Renal cortical epithelial cell (primary cell): Measurements from ENCODE around the gene ZDHHC11. TPM values are rescaled to one million over a fixed set of nuclear protein-coding genes. Genes with fewer than 3 reads are reported as not detected.
A peak's percentile ranks its signal among the peaks of the same experiment; 100 is the strongest.
"Not testable (repeated sequence)": the region's sequence is repeated elsewhere in the genome, so short reads cannot be mapped to it uniquely, and the experiment has no call there.

Source experiments
- DNase-seq: peaks from one replicate; pipeline ENCODE4 v3.0.0-alpha.2; 2011; ENCODE audit warnings: low read depth
- total RNA-seq: library from RNA; depleted of rRNA; stranded (reverse); fragments of >200 nt; gene quantifications from 2 replicates; pipeline ENCODE4 v1.2.3, GENCODE V29; 2014

Gene ZDHHC11
- total RNA-seq, 1 donor from 2014 or later, result 2.3 TPM

DNA sequence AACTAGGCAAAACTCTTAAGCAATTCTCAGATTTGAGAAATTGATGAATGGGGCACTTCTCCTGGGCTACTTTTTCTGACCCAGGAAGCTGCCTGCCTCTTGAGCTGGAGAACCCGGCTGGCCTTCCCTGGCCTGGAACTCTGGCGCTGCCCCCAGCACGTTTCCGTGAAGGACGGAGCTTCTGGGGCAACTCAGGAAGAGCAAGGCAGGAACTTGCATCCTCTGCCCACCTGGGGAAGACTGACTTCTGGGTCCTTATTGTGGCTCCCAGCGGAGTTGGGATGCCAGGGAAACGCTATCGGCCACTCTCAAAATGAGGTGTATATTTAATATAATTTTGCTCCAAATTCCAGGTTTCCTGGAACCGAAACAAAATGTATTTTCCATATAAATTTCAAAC is 39.4 kb downstream of the ZDHHC11 start:
- DNase-seq, result not testable (repeated sequence)

DNA sequence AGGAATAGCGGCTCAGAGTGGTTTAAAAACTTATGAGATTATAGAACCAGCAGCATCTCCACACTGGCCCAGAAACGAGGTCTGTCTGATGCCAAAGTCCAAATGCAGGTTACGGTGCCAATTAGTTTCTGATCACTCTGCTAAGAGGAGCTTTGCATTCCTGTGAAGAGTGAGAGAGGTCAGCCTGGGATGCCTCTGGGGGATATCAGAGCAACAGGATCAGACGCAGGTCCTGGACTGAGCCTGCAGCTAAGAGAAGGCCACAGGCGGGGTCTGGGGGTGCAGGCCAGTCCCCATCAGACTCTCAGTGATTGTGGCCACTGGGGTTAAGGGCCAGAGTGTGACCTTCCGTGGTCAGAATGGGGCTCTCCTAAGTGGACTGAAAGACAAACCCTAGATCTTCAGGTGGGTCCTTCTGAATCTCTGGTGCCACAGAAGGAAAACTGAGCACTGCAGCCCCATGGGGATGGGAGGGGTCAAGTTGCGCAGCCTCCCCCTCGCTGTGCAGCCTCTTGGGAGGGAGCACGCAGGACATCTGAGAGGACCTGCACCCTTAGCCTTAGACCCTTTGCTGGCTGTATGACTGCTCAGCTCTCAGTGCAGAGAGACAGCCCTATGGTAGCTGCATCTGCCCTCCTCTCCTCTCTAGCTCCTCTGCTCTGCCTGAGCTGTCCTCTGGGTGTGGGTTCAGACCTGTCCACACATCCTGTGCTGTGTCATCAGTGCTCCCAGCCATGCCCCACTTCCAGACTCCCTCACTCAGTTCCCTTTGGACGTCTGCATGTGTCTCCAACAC is 42.9 kb downstream of the ZDHHC11 start:
- DNase-seq, result not testable (repeated sequence)

DNA sequence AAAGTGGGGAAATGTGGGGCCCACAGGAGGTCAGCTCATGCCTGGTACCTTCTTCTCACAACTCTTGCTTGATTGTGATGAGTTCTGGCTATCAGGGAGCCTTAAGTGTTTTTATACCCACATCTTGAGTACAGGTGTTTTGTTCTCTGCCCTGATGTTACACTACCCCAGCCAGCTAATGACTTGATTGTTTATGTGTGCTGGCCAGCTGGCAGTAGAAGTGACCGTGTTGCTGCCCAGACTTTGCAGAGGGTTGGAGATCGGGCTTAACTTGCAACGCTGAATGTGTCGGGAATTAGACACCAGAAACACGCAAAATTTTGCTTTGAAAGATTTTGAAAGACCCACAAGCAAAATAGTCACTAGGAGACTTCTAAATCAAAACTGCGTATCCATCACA is 49.3 kb downstream of the ZDHHC11 start:
- DNase-seq, result no peak

DNA sequence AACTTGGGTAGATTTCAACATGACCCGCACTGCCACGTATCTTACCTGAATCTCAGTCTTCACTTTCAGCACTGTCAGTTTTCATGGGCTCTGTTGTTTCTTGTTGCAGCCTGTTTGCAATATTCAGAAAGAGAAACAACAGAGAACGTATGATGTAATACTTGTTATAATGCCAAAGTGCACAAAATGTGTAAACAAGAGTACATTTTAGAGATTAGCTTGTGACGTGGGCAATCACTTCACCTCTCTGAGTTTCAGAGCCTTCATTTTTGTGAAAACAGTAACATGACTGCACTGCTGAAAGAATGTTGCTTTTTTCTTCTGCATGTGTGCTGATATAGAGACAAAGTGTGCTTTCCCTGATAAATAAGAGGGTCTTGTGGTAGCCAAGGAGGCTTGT is 49.7 kb downstream of the ZDHHC11 start:
- not testable (repeated sequence) for DNase-seq

DNA sequence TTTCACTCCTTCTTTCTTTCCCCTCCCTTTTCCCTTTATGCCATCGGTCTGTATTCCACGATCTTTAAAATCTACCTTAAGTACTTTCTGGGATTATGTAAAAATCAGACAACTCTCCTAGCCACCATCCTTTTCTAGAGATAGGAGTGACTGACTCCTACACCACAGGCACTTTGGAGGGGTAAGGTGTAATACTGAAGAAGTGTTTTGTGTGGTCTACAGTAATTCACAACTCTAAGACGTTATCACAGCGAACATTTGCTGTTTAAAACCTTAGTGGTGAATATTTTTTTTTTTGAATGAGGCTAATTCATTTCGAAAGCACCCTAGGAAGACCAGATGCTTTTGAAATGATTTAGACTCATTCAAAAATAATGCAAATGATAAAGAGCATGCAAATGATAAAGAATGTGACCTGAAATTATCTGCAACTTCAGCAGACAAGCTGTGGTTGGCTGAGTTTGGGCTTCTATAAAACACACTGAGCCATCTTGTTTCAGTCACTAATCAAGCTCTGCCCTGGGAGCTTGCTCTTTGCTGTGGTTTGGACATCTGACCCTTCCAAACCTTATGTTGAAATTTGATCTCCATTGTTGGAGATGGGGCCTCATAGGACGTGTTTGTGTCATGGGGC is 52.2 kb downstream of the ZDHHC11 start:
- DNase-seq, result not testable (repeated sequence)

DNA sequence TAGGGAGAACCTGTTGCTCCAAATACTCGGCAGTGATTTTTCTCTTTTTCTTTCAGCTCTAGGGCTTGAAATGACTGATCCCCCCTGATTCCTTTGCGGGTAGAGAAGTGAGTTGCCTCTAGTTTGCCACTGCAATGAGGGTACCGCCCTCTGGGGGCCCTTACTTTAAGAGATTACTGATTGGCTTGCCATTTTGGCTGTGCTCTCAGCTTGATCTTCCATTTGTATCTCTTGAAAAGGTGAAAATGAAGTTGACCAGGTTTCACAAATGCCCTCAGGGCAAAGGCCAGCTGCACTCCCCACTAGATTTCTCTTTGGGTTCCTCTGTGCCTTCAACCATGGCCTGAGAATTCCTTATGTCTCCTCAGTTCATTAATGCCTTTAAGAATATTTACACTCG is 52.8 kb downstream of the ZDHHC11 start:
- DNase-seq, result not testable (repeated sequence)

DNA sequence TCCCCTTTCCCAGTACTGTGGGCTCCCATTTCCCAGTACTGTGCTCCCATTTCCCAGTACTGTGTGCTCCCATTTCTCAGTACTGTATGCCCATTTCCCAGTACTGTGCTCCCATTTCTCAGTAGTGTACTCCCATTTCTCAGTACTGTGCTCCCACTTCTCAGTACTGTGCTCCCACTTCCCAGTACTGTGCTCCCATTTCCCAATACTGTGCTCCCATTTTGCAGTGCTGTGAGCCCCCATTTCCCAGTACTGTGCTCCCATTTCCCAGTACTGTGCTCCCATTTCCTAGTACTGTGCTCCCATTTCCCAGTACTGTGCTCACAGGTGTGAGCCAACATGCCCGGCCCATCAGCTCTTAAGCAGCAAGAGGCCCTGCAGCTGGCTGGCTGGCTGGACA is 54.9 kb downstream of the ZDHHC11 start:
- DNase-seq, result not testable (repeated sequence)

DNA sequence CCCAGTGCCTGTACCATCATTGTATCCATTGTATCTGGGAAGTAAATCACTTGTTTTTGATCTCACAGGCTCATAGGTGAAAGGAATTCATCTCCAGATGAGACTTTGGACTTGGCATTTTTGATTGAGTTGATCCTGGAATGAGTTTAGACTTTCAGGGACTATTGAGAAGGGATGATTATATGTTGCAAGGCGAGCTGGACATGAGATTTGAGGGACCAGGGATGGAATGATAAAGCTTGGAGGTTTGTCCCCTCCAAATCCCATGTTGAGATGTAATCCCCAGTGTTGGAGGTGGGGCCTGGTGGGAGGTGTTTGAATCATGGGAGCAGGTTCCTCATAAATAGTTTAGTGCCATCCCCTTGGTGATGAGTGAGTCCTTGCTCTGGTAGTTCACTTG is 55.8 kb downstream of the ZDHHC11 start:
- DNase-seq, result not testable (repeated sequence)

DNA sequence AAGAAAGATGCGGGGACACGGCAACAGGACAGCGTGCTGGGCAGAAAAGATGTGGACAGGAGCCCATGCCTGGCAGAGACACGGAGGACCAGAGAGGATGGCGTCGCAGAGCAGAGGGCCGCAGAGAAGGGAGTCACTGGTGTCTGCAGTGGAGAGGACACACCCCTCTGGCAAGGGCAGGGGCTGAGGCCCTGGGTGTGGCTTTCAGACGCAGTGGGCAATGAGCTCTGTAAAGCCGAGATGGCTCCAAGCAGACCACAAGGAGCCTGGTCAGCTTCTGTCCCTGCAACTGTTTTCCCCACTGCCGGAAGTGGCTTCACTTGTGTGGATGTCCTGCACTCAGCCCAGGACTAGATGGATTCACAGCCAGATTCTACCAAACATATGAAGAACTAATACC is 62.1 kb downstream of the ZDHHC11 start:
- not testable (repeated sequence) for DNase-seq

DNA sequence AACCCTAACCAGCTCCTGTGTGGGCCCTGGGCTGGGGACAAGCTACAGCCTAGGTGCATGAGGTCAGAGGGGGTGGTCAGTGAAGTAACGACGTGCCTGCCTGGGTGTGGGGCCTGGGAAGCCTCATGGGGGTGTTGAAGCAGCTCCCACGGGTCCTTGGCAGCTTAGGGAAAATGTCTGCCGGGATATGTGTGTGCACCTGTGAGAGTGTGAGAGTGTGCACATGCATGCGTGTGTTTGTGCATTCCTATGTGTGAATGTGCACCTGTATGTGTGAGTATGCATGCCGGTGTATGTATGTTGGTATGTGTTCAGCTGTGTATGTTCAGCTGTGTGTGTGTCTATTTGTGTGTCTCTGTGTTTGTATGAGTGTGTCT is 62.9 kb downstream of the ZDHHC11 start:
- not testable (repeated sequence) for DNase-seq

DNA sequence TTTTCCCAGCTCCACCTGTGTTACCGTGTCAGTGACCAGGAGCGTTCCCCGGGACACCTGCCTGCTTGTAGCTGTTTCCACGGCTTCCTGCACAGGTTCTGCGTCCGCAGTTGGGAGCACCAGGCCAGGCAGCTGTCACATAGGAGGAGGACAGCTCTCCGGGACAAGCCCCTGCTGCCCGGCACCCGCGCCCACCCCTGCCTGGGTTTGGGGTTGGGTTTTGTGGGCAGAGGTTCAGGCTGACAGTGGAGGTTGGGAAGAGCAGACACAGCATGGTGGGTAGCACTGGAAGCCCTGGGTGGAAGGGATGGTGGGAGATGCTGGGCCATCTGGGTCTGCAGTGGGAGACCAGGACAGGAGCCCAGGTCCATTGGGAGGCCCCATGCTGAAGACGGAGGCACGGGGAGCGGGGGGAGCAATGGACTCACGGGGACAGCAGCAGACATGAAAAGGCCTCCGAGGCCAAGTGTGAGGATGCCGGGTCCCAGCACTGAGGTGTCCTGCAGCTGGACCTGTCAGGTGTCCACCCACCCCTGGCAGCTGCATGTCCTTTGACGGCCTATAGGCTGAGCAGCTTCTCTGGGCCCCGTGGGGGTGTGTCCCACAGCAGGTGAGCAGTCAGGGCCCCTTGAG is 63.4 kb downstream of the ZDHHC11 start:
- not testable (repeated sequence) for DNase-seq

DNA sequence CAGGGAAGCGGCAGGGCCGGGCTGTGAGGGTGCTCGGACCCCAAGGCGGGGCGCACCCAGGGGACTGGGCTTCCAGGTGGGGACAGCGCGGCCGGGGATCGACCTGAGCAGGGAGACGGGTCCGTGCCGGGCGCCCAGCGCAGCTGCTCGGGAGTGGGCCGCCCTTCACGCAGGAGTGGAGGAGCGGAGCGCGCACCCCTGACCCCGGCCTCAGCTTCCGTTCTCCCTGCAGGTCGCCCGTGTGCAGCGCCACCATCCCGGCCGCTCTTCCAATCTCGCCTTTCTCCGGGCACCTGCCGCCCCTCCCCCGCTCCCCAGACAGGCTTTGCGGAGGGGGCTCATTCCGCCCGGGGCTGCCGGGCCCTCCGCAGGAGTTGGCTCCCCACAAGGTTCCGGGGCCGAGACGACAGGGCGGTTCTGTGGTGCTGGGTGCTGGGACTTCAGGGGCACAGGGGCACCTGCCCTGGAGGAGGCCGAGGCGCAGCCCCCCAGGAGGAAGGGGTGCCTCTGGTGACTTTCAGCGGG is 65.5 kb downstream of the ZDHHC11 start:
- DNase-seq, result not testable (repeated sequence)

DNA sequence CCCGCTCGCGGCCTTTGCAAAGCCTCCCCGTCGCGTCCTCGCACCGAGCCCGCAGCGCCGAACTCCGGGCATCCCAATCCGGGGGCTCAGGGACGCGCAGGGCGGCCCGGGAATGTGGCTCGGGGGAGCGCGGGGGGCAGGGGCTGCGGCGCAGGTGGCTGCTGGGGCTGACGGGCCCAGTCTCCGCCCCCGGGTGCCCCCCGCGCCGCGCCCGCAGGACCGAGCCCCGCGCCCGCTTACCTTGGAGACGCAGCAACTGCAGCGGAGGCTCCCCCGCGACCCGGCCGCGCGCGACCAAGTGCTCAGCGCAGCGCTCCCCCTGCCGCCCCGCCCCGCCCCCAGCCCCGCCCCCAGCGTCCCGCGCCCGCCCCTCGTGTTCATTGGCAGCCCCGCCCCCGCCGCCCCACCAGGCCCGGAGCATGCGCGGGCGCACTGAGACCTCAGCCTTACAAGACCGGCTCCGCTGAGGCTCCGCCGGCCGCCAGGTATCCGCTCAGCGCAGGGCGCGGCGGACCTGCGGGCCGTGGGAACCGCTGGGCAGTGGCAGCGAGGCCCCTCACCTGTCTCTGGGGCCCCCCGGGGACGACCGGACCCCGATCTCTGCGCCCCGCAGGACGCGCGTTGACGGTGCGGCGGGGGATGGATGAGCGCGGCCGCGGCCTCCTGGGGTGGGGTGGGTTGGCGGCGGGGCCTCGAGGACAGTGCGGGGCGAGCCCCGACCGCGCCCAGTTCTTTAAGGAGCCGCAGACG is 66.2 kb downstream of the ZDHHC11 start, which contains the start of gene ZDHHC11B:
ZDHHC11B (minus strand) TSS at position 302 of the 750 bp plus-strand sequence. CDS start 17,810 bp downstream, outside the sequence.
- DNase-seq, result peak; percentile 15

DNA sequence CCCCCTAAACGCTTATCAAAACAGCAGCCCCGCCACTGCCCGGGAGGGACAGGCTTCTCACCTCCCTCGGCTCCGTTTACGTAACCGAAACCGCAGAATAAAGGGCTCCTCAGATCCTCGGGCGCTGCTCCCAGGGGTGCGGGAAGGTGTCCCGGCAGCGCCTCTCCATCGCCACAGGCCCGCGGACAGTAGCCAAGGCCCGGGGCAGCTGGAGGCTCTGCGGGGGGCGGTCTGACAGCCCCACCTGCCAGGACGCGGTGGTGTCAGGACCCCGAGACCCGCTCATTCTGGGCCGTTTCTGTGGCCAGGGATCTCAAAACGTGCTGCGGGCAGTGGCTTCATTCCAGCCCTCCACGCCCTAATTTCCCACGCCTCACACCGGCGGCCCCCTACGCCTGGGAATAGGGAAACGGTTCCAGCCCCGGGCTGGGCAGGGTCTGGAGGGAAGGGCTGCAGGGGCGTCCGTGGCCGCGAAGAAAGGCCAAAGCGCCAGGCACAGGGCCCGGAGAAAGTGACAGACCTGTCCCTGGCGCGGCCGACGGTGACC is 66.8 kb downstream of the ZDHHC11 start:
- DNase-seq, result not testable (repeated sequence)

DNA sequence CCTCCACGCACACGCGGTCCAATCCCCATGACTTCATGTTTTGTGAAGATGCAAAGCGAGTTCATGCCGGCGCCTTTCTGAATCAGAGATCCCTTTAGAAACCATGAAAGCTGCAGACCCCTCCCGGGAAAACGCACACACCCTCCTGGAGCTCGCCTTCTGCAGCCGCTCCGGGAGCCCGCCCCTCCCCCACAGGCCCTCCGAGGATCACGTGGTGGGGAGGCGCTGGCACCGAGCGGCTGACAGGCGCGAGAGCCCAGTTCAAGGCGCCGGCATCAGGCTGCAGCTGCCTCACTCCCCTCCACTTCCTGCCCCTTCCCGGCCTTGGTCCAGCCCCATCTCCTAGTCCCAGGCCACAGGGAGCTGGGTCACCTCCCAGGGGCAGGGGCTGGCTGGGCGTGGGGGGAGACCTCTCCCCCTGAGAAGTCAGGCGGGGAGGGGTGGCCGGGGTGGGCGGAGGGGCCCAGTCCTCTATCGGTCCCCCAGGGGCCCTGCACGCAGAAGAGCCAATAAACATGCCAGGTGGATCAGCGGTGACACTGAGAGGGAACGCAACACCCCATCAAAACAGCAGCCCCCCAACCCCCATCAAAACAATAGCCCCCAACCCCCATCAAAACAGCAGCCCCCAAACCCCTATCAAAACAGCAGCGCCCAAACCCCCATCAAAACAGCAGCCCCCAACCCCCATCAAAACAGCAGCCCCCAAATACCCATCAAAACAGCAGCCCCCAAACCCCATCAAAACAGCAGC is 67.6 kb downstream of the ZDHHC11 start:
- DNase-seq, result not testable (repeated sequence)

DNA sequence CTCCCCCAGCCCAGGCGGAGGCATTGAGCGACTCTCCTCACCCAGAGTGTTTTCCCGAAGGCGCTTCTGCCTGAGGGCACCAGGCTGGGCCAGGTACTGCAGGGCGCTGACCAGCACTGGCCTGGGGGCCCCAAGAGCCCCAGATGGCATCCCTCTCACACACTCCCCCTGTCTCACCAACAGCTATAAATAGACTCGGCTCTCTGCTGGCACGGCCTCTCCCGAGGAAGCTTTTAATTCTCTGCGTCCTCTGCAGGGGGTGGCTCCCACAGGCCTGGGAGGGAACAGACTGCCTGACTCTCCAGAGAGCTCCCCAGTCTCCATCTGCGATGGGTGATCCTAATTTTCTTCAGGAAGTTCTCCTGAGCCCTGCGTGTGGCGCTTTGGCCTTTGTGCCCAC is 68.4 kb downstream of the ZDHHC11 start:
- DNase-seq, result not testable (repeated sequence)

DNA sequence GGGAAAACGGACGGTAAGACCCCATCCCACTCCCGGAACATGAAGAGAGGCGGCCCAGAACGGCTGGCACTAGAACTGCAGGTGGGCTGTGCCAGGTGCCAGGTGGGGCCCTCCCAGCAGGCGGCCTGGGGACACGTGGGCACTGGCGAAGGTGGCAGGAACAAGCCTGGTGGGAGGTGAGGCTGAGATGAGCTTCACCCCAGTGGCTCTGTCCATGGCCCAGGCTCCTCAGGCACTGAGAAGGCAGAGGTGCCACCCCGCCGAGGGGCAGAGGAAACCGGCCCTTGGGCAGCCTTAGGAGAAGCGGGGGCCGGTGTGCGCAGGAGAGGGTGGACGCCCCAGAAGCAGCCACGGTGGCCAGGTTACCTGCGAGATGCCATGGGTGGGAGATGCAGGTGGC is 70.2 kb downstream of the ZDHHC11 start:
- DNase-seq, result not testable (repeated sequence)

DNA sequence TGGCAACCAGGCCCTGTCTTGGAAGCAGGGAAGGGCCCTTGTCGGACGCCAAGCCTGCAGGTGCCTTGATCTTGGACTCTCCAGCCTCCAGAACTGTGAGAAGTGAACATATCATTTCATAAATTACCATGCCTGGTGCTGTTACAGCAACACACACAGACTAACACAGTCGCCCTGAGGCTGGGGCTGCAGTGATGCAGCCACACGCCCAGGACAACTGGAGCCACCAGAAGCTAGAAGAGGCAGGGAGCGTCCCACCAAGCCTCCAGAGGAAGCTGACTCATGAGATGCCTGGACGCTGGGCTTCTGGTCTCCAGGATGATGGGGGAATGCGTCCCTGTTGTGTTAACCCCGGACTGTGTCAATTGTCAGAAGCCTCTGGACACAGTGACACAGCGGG is 71.8 kb downstream of the ZDHHC11 start:
- not testable (repeated sequence) for DNase-seq

DNA sequence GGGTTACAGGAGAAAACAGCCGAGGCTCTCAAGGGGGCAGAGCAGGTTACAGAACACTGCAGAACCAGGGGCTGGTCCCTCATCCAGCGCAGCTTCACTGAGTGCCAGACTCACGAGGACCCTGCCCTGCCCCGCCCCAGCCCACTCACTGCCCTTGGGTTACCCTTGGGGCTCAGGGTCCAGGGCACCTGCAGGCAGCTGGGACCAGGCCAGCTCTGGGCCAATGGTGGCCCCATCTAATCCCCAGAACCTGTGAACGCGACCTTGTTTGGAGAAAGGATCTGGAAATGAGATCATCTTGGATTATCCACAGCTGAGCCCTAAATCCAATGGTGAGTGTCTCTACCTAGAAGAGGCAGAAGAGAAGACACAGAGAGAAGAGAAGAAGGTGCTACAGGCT is 72.4 kb downstream of the ZDHHC11 start:
- DNase-seq, result not testable (repeated sequence)

DNA sequence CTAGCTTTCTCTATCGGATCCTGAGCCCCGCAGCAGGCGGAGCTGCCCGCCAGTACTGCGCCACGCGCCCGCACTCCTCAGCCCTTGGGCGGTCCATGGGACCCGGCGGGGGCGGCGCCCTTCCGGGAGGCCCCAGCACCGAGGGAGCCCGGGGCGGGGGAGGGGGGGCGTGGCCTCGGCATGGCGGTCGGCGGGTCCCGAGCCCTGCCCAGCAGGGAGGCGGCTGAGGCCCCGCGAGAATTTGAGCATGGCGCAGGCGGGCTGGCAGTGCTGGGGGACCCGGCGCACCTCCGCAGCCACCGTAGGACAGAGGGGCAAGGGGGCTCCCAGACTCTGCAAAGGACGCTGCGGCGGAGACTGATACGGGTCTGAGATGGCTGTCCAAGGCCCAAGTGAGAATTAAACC is 73.0 kb downstream of the ZDHHC11 start:
- no peak for DNase-seq
